ENCODE results near the gene SHOX. TPM values are rescaled to one million over a fixed set of nuclear protein-coding genes. Genes with fewer than 3 reads are reported as not detected.

SHOX gene
- total RNA-seq, 1 donor from 2014 or later: not detected

DNA sequence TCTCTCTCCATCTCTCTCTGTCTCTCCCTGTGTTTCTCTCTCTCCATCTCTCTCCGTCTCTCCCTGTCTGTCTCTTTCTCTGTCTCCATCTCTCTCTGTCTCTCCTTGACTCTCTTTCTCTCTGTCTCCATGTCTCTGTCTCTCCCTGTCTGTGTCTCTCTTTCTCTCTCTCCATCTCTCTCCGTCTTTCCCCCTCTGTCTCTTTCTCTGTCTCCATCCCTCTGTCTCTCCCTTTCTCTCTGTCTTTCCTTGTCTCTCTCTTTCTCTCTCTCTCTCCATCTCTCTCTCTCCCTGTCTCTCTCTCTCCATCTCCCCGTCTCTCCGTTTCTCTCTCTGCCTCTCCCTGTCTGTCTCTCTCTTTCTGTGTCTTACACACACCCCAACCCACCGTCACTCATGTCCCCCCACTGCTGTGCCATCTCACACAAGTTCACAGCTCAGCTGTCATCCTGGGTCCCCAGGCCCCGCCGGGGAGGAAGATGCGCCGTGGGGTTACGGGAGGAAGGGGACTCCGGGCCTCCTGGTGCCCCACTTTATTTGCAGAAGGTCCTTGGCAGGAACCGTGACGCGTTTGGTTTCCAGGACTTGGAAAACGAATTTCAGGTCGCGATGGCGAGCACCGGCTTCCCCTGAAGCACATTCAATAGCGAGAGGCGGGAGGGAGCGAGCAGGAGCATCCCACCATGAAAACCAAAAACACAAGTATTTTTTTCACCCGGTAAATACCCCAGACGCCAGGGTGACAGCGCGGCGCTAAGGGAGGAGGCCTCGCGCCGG is 1.2 kb upstream of the SHOX start:
- no peaks in the 10 kb centered on the region for H3K36me3 Mint-ChIP-seq
- H3K9me3 Mint-ChIP-seq: no peaks in the 10 kb centered on the region
- H3K27ac Mint-ChIP-seq: no peak overlapping the region
- DNase-seq (ENCODE audit: extremely low spot score, unreplicated experiment): no peak
- H3K4me1 Mint-ChIP-seq (ENCODE audit: unreplicated experiment): peaks cover 8% of the 10 kb centered on the region
- TF ChIP-seq, protein P1, sequence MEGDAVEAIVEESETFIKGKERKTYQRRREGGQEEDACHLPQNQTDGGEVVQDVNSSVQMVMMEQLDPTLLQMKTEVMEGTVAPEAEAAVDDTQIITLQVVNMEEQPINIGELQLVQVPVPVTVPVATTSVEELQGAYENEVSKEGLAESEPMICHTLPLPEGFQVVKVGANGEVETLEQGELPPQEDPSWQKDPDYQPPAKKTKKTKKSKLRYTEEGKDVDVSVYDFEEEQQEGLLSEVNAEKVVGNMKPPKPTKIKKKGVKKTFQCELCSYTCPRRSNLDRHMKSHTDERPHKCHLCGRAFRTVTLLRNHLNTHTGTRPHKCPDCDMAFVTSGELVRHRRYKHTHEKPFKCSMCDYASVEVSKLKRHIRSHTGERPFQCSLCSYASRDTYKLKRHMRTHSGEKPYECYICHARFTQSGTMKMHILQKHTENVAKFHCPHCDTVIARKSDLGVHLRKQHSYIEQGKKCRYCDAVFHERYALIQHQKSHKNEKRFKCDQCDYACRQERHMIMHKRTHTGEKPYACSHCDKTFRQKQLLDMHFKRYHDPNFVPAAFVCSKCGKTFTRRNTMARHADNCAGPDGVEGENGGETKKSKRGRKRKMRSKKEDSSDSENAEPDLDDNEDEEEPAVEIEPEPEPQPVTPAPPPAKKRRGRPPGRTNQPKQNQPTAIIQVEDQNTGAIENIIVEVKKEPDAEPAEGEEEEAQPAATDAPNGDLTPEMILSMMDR (conservative IDR thresholded peaks at IDR 0.05): no peak
- peaks cover 94% of the 10 kb centered on the region for H3K27me3 Mint-ChIP-seq
- peak overlapping the region; percentile 61 for H3K4me3 Mint-ChIP-seq

GRCh38 chrX:630007-630611 is 482 bp upstream of the SHOX start:
- H3K27me3 Mint-ChIP-seq: peaks cover 92% of the 10 kb centered on the region
- no peak for DNase-seq (ENCODE audit: extremely low spot score, unreplicated experiment)
- peak overlapping the region; percentile 55 for H3K4me3 Mint-ChIP-seq

DNA sequence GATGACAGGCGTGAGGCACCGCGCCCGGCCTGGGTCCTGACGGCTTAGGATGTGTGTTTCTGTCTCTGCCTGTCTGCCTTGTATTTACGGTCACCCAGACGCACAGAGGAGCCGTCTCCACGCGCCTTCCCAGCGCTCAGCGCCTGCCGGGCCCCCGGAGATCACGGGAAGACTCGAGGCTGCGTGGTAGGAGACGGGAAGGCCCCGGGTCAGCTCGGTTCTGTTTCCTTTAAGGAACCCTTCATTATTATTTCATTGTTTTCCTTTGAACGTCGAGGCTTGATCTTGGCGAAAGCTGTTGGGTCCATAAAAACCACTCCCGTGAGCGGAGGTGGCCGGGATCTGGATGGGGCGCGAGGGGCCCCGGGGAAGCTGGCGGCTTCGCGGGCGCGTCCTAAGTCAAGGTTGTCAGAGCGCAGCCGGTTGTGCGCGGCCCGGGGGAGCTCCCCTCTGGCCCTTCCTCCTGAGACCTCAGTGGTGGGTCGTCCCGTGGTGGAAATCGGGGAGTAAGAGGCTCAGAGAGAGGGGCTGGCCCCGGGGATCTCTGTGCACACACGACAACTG is 1.3 kb downstream of the SHOX start:
- no peaks in the 10 kb centered on the region for H3K36me3 Mint-ChIP-seq
- H3K4me3 Mint-ChIP-seq: no peak overlapping the region
- no peak overlapping the region for H3K27ac Mint-ChIP-seq
- no peak for DNase-seq (ENCODE audit: extremely low spot score, unreplicated experiment)
- peaks cover 85% of the 10 kb centered on the region for H3K27me3 Mint-ChIP-seq
- H3K4me1 Mint-ChIP-seq (ENCODE audit: unreplicated experiment): peaks cover 6% of the 10 kb centered on the region
- TF ChIP-seq, protein P1 (conservative IDR thresholded peaks at IDR 0.05): no peak
- no peaks in the 10 kb centered on the region for H3K9me3 Mint-ChIP-seq

More at GRCh38 chrX:630007-630611, 482 bp upstream of the SHOX start:
- TF ChIP-seq, protein P1 (conservative IDR thresholded peaks at IDR 0.05): no peak
- H3K27ac Mint-ChIP-seq: no peak overlapping the region
- H3K36me3 Mint-ChIP-seq: no peaks in the 10 kb centered on the region
- no peaks in the 10 kb centered on the region for H3K9me3 Mint-ChIP-seq
- peaks cover 8% of the 10 kb centered on the region for H3K4me1 Mint-ChIP-seq (ENCODE audit: unreplicated experiment)

DNA sequence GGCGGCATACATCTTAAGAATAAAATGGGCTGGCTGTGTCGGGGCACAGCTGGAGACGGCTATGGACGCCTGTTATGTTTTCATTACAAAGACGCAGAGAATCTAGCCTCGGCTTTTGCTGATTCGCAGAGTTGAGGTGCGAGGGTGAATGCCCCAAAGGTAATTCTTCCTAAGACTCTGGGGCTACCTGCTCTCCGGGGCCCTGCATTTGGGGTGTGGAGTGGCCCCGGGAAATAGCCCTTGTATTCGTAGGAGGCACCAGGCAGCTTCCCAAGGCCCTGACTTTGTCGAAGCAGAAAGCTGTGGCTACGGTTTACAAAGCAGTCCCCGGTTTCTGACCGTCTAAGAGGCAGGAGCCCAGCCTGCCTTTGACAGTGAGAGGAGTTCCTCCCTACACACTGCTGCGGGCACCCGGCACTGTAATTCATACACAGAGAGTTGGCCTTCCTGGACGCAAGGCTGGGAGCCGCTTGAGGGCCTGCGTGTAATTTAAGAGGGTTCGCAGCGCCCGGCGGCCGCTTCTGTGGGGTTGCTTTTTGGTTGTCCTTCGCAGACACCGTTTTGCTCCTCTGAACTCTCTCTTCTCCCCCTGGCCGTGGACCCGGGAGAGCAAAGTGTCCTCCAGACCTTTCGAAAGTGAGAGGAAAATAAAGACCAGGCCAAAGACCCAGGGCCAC is 1.9 kb downstream of the SHOX start:
- peak; percentile 54 for DNase-seq (ENCODE audit: extremely low spot score, unreplicated experiment)
- H3K9me3 Mint-ChIP-seq: no peaks in the 10 kb centered on the region
- peaks cover 85% of the 10 kb centered on the region for H3K27me3 Mint-ChIP-seq
- no peak overlapping the region for H3K4me3 Mint-ChIP-seq
- H3K36me3 Mint-ChIP-seq: no peaks in the 10 kb centered on the region
- TF ChIP-seq, protein P1 (conservative IDR thresholded peaks at IDR 0.05): no peak
- H3K27ac Mint-ChIP-seq: no peak overlapping the region
- peaks cover 2% of the 10 kb centered on the region for H3K4me1 Mint-ChIP-seq (ENCODE audit: unreplicated experiment)

DNA sequence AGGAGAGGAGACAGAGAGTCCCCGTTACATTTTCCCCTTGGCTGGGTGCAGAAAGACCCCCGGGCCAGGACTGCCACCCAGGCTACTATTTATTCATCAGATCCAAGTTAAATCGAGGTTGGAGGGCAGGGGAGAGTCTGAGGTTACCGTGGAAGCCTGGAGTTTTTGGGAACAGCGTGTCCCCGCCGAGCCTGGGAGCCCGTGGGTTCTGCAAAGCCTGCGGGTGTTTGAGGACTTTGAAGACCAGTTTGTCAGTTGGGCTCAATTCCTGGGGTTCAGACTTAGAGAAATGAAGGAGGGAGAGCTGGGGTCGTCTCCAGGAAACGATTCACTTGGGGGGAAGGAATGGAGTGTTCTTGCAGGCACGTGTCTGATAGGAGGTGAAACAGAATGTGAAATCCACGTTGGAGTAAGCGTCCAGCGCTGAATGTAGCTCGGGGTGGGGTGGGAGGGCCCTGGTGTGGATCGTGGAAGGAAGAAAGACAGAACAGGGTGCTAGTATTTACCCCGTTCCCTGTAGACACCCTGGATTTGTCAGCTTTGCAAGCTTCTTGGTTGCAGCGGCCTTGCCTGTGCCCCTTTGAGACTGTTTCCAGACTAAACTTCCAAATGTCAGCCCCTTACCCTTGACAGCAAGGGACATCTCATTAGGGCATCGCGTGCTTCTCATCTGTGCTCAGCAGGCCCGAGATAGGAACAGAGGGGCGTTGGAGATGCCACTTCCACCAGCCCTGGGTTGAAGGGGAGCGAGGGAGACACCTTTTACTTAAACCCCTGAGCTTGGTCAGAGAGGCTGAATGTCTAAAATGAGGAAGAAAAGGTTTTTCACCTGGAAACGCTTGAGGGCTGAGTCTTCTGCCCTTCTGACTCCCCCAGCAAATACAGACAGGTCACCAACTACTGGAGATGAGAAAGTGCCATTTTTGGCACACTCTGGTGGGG is 2.7 kb downstream of the SHOX start:
- H3K27me3 Mint-ChIP-seq: peaks cover 85% of the 10 kb centered on the region
- H3K36me3 Mint-ChIP-seq: no peaks in the 10 kb centered on the region
- H3K27ac Mint-ChIP-seq: no peak overlapping the region
- no peaks in the 10 kb centered on the region for H3K9me3 Mint-ChIP-seq
- peaks cover 8% of the 10 kb centered on the region for H3K4me1 Mint-ChIP-seq (ENCODE audit: unreplicated experiment)
- no peak overlapping the region for H3K4me3 Mint-ChIP-seq
- TF ChIP-seq, protein P1 (conservative IDR thresholded peaks at IDR 0.05): no peak
- no peak for DNase-seq (ENCODE audit: extremely low spot score, unreplicated experiment)
